Caco-2 (cell line): ENCODE data around the gene DYDC2. TPM values are rescaled to one million over a fixed set of nuclear protein-coding genes. Genes with fewer than 3 reads are reported as not detected.

Experiments used
- BruUV-seq: library from RNA; stranded (reverse); fragments of 400-500 nt; replicated peaks from 2 replicates; lab custom pipeline; 2021; lab: Mats Ljungman, UMichigan
- CTCF ChIA-PET: fragments of 300-600 bp; sonication (Branson Sonifier 250); formaldehyde crosslinking; loops from one replicate; lab custom pipeline; 2022; ENCODE audit warnings: antibody characterized with exemption; lab: Charles Lee
- POLR2A ChIA-PET: fragments of 300-600 bp; sonication (Branson Sonifier 250); formaldehyde crosslinking; loops from one replicate; lab custom pipeline; 2022; ENCODE audit warnings: antibody characterized with exemption; lab: Charles Lee
- DNase-seq, 2 experiments: peaks; one replicate each; pipeline versions ENCODE4 v3.0.0 to v3.0.0-alpha.2; 2020 to 2022
- H3K27me3 ChIP-seq: replicated peaks from 2 replicates; pipeline ENCODE4 v1.6.0; 2011; ENCODE audit warnings: low read length; ENCODE audit not compliant: control insufficient read depth, insufficient read depth
- H3K36me3 ChIP-seq: 2 replicates; pipeline ENCODE4 v1.5.1; 2011; ENCODE audit warnings: low read length; ENCODE audit not compliant: control insufficient read depth, insufficient read depth
- H3K4me1 ChIP-seq: fragments of 250-450 bp; sonication (Bioruptor Pico); 2 replicates; pipeline ENCODE4 v1.5.1; 2020; ENCODE audit warnings: mild to moderate bottlenecking
- H3K4me3 ChIP-seq: 2 replicates; pipeline ENCODE4 v1.5.1; 2011; ENCODE audit warnings: low read depth, mild to moderate bottlenecking, control low read depth, low read length
- H3K9me3 ChIP-seq: fragments of 250-450 bp; sonication (Bioruptor Pico); 2 replicates; pipeline ENCODE4 v1.5.1; 2020; ENCODE audit warnings: mild to moderate bottlenecking, moderate library complexity
- H3K27ac Mint-ChIP-seq: one replicate; pipeline ENCODE4 v1.8.0; 2022; ENCODE audit warnings: mixed read lengths; ENCODE audit not compliant: unreplicated experiment
- H3K27me3 Mint-ChIP-seq: one replicate; pipeline ENCODE4 v1.8.0; 2022; ENCODE audit warnings: mixed read lengths; ENCODE audit not compliant: insufficient read depth, unreplicated experiment
- H3K36me3 Mint-ChIP-seq: one replicate; pipeline ENCODE4 v1.8.0; 2022; ENCODE audit warnings: mild to moderate bottlenecking, mixed read lengths; ENCODE audit not compliant: insufficient read depth, unreplicated experiment
- H3K4me1 Mint-ChIP-seq: one replicate; pipeline ENCODE4 v1.8.0; 2022; ENCODE audit warnings: low read depth, mixed read lengths; ENCODE audit not compliant: unreplicated experiment
- H3K4me3 Mint-ChIP-seq: one replicate; pipeline ENCODE4 v1.8.0; 2022; ENCODE audit warnings: mild to moderate bottlenecking, moderate library complexity, mixed read lengths; ENCODE audit not compliant: unreplicated experiment
- H3K9me3 Mint-ChIP-seq: one replicate; pipeline ENCODE4 v1.8.0; 2022; ENCODE audit warnings: mixed read lengths; ENCODE audit not compliant: unreplicated experiment
- CTCF ChIP-seq, 2 experiments: fragments of 200-600 bp in 1 of 2; IDR thresholded peaks; 1 replicate in 1 of 2; 2 replicates in 1 of 2; pipeline versions ENCODE4 v1.5.1 to v1.8.0; 2011 to 2022; ENCODE audit warnings: antibody characterized with exemption in 1 of 2, control low read depth in 1 of 2, inconsistent platforms in 1 of 2, low read depth in 1 of 2, low read length in 1 of 2, mild to moderate bottlenecking in 1 of 2, moderate library complexity in 1 of 2; ENCODE audit not compliant: insufficient read depth in 1 of 2, severe bottlenecking in 1 of 2, unreplicated experiment in 1 of 2
- intact Hi-C: fragments of 100-400 bp; cut with micrococcal nuclease; formaldehyde crosslinking; loops from one replicate; pipeline ENCODE4 v1.10.0; 2022; ENCODE audit not compliant: unreplicated experiment
- total RNA-seq: library from RNA; stranded (reverse); gene quantifications from 2 replicates; pipeline ENCODE4 v1.2.3, GENCODE V29; 2022

Gene DYDC2
- total RNA-seq, 1 experiment from 2014 or later = not detected

- Histone ChIP-seq H3K27me3 (no peaks in the 10 kb centered on the region), H3K4me3 (no peak overlapping the region), H3K4me1 (no peaks in the 10 kb centered on the region), H3K9me3 (no peaks in the 10 kb centered on the region), H3K36me3 (no peaks in the 10 kb centered on the region)
- Mint-ChIP-seq H3K27ac (no peak overlapping the region), H3K4me1 (no peaks in the 10 kb centered on the region), H3K27me3 (no peaks in the 10 kb centered on the region), H3K9me3 (no peaks in the 10 kb centered on the region), H3K4me3 (no peak overlapping the region), H3K36me3 (no peaks in the 10 kb centered on the region)
- ChIA-PET CTCF (no interaction called here), POLR2A (no interaction called here)
- no peak for TF ChIP-seq CTCF (IDR thresholded peaks at IDR 0.05; ENCODE audit: insufficient read depth in 1 of 2, low read depth in 1 of 2, low read length in 1 of 2, severe bottlenecking in 1 of 2, unreplicated experiment in 1 of 2)
- BruUV-seq = no TSS peak
- intact Hi-C loops = no loop called here
- no peak for DNase-seq
These were observed 37.8 kb upstream of the DYDC2 start for GRCh38 chr10:80318742-80319141.

GRCh38 chr10:80319318-80319717, 37.3 kb upstream of the DYDC2 start:
- no peaks in the 10 kb centered on the region for H3K27me3 Mint-ChIP-seq
- intact Hi-C loops = no loop called here
- TF ChIP-seq CTCF (IDR thresholded peaks at IDR 0.05; ENCODE audit: insufficient read depth in 1 of 2, low read depth in 1 of 2, low read length in 1 of 2, severe bottlenecking in 1 of 2, unreplicated experiment in 1 of 2) = no peak
- no peak overlapping the region for H3K27ac Mint-ChIP-seq
- H3K4me1 Mint-ChIP-seq = no peaks in the 10 kb centered on the region
- no peak for DNase-seq
- no peaks in the 10 kb centered on the region for H3K9me3 Mint-ChIP-seq
- CTCF ChIA-PET = no interaction called here
- no peak overlapping the region for H3K4me3 ChIP-seq
- H3K4me3 Mint-ChIP-seq = no peak overlapping the region
- no peaks in the 10 kb centered on the region for H3K36me3 Mint-ChIP-seq
- POLR2A ChIA-PET = no interaction called here
- BruUV-seq = no TSS peak
- H3K4me1 ChIP-seq = no peaks in the 10 kb centered on the region
- no peaks in the 10 kb centered on the region for H3K27me3 ChIP-seq
- no peaks in the 10 kb centered on the region for H3K36me3 ChIP-seq
- H3K9me3 ChIP-seq = no peaks in the 10 kb centered on the region

- no peak overlapping the region for H3K4me3 ChIP-seq
- intact Hi-C loops = no loop called here
- H3K36me3 Mint-ChIP-seq = no peaks in the 10 kb centered on the region
- no peaks in the 10 kb centered on the region for H3K9me3 ChIP-seq
- TF ChIP-seq CTCF (IDR thresholded peaks at IDR 0.05; ENCODE audit: insufficient read depth in 1 of 2, low read depth in 1 of 2, low read length in 1 of 2, severe bottlenecking in 1 of 2, unreplicated experiment in 1 of 2) = no peak
- POLR2A ChIA-PET = no interaction called here
- no peaks in the 10 kb centered on the region for H3K36me3 ChIP-seq
- H3K4me1 Mint-ChIP-seq = no peaks in the 10 kb centered on the region
- DNase-seq = no peak
- CTCF ChIA-PET = no interaction called here
- no TSS peak for BruUV-seq
- H3K9me3 Mint-ChIP-seq = no peaks in the 10 kb centered on the region
- no peaks in the 10 kb centered on the region for H3K27me3 ChIP-seq
- no peak overlapping the region for H3K4me3 Mint-ChIP-seq
- no peak overlapping the region for H3K27ac Mint-ChIP-seq
- no peaks in the 10 kb centered on the region for H3K27me3 Mint-ChIP-seq
- H3K4me1 ChIP-seq = no peaks in the 10 kb centered on the region
These were observed 36.8 kb upstream of the DYDC2 start for GRCh38 chr10:80319725-80320290.
